AG04450 (cell line): ENCODE results near the gene OTOF. TPM values are rescaled to one million over a fixed set of nuclear protein-coding genes. Genes with fewer than 3 reads are reported as not detected.

Experiments
- CTCF ChIA-PET: fragments of 300-600, 350-600 bp; formaldehyde crosslinking; extraction: SDS; loops from one replicate; lab custom pipeline; 2022; ENCODE audit warnings: antibody characterized with exemption, inconsistent platforms; lab: Charles Lee
- POLR2A ChIA-PET: fragments of 350-600 bp; formaldehyde crosslinking; extraction: SDS; loops from one replicate; lab custom pipeline; 2021; ENCODE audit warnings: antibody characterized with exemption, inconsistent platforms; lab: Yijun Ruan, JAX
- DNase-seq: peaks from one replicate; pipeline ENCODE4 v3.0.0-alpha.2; 2011; ENCODE audit warnings: low read depth, low spot score
- H3K27ac ChIP-seq: one replicate; pipeline ENCODE4 v1.5.1; 2012; ENCODE audit warnings: low read depth, low read length, control low read depth
- H3K27me3 ChIP-seq: one replicate; pipeline ENCODE4 v1.6.0; 2012; ENCODE audit warnings: low read length; ENCODE audit not compliant: control insufficient read depth, insufficient read depth
- H3K4me3 ChIP-seq: 2 replicates; pipeline ENCODE4 v1.5.1; 2011; ENCODE audit warnings: mild to moderate bottlenecking, low read depth, low read length, control low read depth
- H3K9me3 ChIP-seq: 2 replicates; pipeline ENCODE4 v1.5.1; 2012; ENCODE audit warnings: low read length; ENCODE audit not compliant: control insufficient read depth, insufficient read depth
- CTCF ChIP-seq: IDR thresholded peaks from 2 replicates; pipeline ENCODE4 v1.5.1; 2011; ENCODE audit warnings: low read depth, low read length, control low read depth, inconsistent platforms
- polyA plus RNA-seq: library from polyadenylated mRNA; depleted of rRNA; stranded (reverse); fragments of >200 nt; gene quantifications from 2 replicates; pipeline ENCODE4 v1.2.3, GENCODE V29; 2011

Gene OTOF
- polyA plus RNA-seq, 1 experiment, result not detected

- CTCF ChIA-PET, result no interaction called here
- no peak for TF ChIP-seq CTCF
- Histone ChIP-seq H3K27ac (no peak overlapping the region), H3K4me3 (no peak overlapping the region), H3K9me3 (no peaks in the 10 kb centered on the region), H3K27me3 (peaks cover 14% of the 10 kb centered on the region)
- POLR2A ChIA-PET, result no interaction called here
- no peak for DNase-seq
These were observed 35.6 kb downstream of the OTOF start for GRCh38 chr2:26442301-26442700.

- ChIA-PET CTCF (no interaction called here), POLR2A (no interaction called here)
- no peak for DNase-seq
- Histone ChIP-seq H3K27ac (no peak overlapping the region), H3K4me3 (no peak overlapping the region), H3K9me3 (no peaks in the 10 kb centered on the region), H3K27me3 (peaks cover 11% of the 10 kb centered on the region)
- TF ChIP-seq CTCF, result no peak
These were observed 39.0 kb downstream of the OTOF start for GRCh38 chr2:26438926-26439325.

GRCh38 chr2:26438526-26438925 is 39.4 kb downstream of the OTOF start:
- no peak overlapping the region for H3K27ac ChIP-seq

GRCh38 chr2:26435106-26435505 is 42.8 kb downstream of the OTOF start:
- Histone ChIP-seq H3K27me3 (peaks cover 12% of the 10 kb centered on the region), H3K4me3 (no peak overlapping the region), H3K9me3 (no peaks in the 10 kb centered on the region), H3K27ac (no peak overlapping the region)
- DNase-seq, result no peak
- ChIA-PET POLR2A (interaction anchor here (0.6 kb wide), 1 partner anchor 187 kb away, joined by 3 read pairs; no protein-coding TSS in a partner anchor), CTCF (no interaction called here)
- TF ChIP-seq CTCF, result no peak

More at GRCh38 chr2:26438526-26438925, 39.4 kb downstream of the OTOF start:
- no peak for TF ChIP-seq CTCF
- Histone ChIP-seq H3K4me3 (no peak overlapping the region), H3K9me3 (no peaks in the 10 kb centered on the region), H3K27me3 (peaks cover 11% of the 10 kb centered on the region)
- ChIA-PET POLR2A (no interaction called here), CTCF (no interaction called here)
- no peak for DNase-seq

GRCh38 chr2:26432859-26433258 is 45.1 kb downstream of the OTOF start:
- DNase-seq, result no peak
- POLR2A ChIA-PET, result no interaction called here
- peaks cover 13% of the 10 kb centered on the region for H3K27me3 ChIP-seq
- no peak for TF ChIP-seq CTCF
- no peaks in the 10 kb centered on the region for H3K9me3 ChIP-seq
- no peak overlapping the region for H3K27ac ChIP-seq
- H3K4me3 ChIP-seq, result no peak overlapping the region
- CTCF ChIA-PET, result no interaction called here
